Fibroblast of the aortic adventitia (primary cell): ENCODE data around the gene SLC9A1. TPM values are rescaled to one million over a fixed set of nuclear protein-coding genes. Genes with fewer than 3 reads are reported as not detected.

Experiments
- DNase-seq: peaks from one replicate; pipeline ENCODE4 v3.0.0-alpha.2; 2010; ENCODE audit warnings: low read depth
- H3K4me3 ChIP-seq: 2 replicates; pipeline ENCODE4 v1.5.1; 2011; ENCODE audit warnings: low read depth, mild to moderate bottlenecking, control low read depth, low read length, moderate library complexity
- CTCF ChIP-seq: IDR thresholded peaks from 2 replicates; pipeline ENCODE4 v1.5.1; 2011; ENCODE audit warnings: mild to moderate bottlenecking, low read length, control low read depth, inconsistent platforms; ENCODE audit not compliant: insufficient read depth
- total RNA-seq: library from RNA; depleted of rRNA; stranded (reverse); fragments of >200 nt; gene quantifications from 2 replicates; pipeline ENCODE4 v1.2.3, GENCODE V29; 2012; ENCODE audit warnings: low replicate concordance

The SLC9A1 gene
- total RNA-seq, 1 donor: 7.4 TPM

DNA sequence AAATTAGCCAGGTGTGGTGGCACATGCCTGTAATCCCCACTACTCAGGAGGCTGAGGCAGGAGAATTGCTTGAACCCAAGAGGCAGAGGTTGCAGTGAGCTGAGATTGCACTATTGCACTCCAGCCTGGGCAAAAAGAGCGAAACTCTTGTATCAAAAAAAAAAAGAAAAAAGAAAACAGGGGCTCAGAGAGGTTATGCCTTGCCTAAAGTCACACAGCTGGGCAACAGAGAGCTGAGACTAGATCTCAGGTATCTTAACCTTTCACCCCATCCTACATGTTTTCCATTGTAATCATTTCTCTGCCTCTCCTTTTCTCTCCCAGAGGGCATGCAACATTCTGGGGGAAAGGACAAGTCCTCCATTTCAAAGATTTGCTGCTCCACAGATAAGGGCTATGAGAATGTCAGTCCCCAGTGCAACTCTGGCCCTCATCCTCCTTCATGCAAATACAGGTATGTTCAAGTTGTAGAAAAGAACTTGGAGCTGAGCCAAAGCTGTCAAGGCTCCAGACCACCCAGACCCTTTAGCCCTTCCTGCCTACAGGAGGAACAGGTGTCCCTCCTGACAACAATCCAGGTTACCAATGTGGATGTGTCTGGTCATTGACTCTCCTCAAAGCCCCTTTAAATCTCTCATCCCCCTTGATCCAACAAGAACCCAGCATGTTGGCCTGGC lies 6.9 kb downstream of the SLC9A1 start:
- no peak for TF ChIP-seq CTCF
- H3K4me3 ChIP-seq: no peak overlapping the region
- no peak for DNase-seq

DNA sequence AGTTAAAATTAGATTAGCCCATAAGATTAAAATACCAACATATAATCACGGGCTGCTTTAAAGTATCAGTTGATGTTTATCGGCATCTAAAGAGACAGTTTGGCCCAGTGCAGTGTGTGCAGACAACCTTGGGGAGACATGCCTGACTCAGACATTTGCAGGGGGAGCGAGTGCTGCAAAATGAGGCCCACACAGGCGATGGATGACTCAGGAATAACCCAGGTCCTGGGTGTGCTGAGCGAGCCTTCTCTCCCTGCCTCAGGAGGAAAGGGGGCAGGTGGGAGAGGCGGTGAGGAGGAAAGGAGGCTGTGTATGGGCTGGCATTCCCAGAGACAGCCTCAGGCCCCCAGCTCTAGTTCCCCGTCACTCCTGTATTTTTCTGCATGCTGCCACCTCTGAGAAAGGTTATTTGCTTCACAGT lies 9.0 kb downstream of the SLC9A1 start:
- no peak for TF ChIP-seq CTCF
- DNase-seq: peak; percentile 81

DNA sequence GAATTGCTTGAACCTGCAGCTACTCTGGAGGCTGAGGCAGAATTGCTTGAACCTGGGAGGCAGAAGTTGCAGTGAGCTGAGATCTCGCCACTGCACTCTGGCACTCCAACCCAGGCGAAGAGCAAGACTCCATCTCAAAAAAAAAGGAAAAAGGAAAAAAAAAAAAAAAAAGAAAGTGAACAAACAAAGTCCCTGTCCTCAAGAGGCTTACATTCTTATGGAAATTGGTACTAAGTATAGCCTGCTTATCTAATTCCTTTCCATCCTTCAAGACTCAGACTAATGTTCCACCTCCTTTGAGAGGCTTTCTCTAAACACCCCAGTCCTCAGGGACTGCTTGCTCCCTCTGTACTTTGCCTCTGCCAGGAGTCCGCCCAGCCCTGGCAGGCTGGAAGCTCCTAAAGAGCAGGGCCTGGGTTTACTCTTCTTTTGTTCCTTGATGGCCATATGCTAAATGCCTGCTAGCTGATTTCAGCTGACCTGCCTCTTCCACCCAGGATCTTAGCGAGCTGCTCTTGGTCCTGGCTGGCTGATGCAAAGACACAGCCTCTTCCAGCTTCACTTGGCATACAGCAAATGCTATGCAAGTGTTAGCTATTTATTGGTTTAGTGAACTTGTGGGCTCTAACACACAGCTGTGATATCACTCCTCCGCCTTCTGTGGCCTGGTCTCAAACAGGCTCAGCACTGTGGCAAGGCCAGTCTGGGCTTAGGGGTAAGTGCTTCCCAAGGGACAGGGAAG lies 9.8 kb downstream of the SLC9A1 start:
- H3K4me3 ChIP-seq: no peak overlapping the region
- peak; percentile 89 for DNase-seq

More for the DNA sequence above, 9.0 kb downstream of the SLC9A1 start:
- no peak overlapping the region for H3K4me3 ChIP-seq

DNA sequence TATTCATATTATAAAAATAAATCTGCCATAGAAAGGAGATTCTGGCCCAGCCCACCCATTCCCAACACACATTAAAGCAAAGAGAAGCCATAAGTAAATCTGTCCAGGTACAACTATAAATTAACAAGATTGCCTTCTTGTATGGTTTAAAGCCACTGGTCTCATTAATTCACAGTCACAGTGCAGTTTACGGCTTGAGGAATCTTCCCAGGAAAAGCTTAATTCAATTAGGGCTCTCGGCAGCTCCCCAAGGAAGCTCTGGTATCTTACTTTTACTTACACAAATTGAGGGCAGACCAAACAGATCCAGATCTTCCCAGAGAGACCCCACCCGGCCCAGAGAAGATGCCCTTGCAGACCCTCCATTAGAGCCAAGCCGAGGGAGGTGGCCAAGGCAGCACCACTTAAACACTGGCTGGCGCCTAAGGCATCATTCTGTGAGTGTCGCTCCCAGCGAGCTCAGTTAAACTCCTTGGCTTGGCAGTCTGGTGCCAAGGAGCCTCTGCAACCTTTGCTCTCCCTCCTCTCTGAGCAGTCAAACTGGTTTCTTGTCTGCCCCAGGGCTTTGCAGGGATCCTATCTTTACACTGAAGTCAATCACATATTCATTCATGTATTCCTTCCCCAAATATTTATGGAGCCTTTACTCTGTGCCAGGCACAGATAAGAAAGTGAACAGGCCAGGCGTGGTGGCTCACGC lies 10.7 kb downstream of the SLC9A1 start:
- no peak overlapping the region for H3K4me3 ChIP-seq
- no peak for TF ChIP-seq CTCF
- DNase-seq: no peak

More for the DNA sequence above, 9.8 kb downstream of the SLC9A1 start:
- no peak for TF ChIP-seq CTCF

- TF ChIP-seq CTCF: no peak
- no peak overlapping the region for H3K4me3 ChIP-seq
- DNase-seq: no peak
Observed at GRCh38 chr1:27143401-27143800, 11.5 kb downstream of the SLC9A1 start.

DNA sequence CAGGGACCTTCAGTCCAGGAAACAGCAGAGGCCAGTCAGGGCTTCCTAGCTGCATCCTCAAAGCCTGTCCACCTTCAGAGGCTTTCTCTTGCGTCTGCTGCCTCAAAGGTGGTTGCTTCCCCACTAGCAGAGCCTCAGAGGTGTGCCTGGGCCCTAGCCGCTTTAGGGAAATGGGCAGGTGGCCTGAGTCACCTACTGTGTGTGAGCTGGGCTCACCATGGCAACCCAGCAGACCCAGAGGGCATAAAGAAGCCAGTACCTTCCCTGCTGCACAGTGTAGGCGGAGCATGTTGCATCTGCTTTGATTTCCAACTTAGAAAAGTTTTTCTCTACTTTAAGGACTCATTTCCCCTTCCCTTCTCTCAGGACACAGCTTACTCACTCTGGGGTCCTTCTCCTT lies 12.5 kb downstream of the SLC9A1 start:
- no peak overlapping the region for H3K4me3 ChIP-seq
- DNase-seq: no peak
- TF ChIP-seq CTCF: no peak
